Head of caudate nucleus (tissue), 42 donors: ENCODE data around the gene SMAD6.
"Not testable (repeated sequence)": the region's sequence is repeated elsewhere in the genome, so short reads cannot be mapped to it uniquely, and the experiment has no call there.

Experiments used
- DNase-seq, 42 donors: peaks; one replicate each; pipeline versions ENCODE4 v3.0.0 to v3.0.0-alpha.2; 2020 to 2021; ENCODE audit warnings: mixed read lengths in 7 of 42
- intact Hi-C: fragments of 100-400 bp; cut with DNase I; formaldehyde crosslinking; loops from one replicate; pipeline ENCODE4 v1.15.0; 2022

Gene SMAD6

DNA sequence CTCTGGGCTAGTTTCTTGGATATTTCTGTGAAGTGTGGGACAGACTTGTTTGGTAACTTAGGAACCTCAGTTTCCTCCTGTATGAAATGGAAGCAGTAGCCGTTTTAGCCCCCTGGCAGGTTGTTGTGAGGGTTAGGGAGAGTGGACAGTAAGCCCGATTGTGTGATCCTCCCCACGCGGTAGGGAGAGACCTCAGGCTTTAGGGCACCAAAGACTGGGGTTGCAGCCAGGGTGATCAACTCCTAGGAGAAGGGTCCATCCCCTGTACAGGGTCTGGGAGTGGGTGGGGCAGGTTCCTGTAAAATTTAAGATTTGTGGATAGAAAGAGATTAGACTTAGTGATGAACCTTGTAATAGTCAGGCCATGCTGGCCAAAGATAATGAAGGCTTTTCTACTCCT is 120.5 kb downstream of the SMAD6 start:
- peak in 1 of 42 donors; percentile 9 for DNase-seq
- intact Hi-C loops = no loop called here

DNA sequence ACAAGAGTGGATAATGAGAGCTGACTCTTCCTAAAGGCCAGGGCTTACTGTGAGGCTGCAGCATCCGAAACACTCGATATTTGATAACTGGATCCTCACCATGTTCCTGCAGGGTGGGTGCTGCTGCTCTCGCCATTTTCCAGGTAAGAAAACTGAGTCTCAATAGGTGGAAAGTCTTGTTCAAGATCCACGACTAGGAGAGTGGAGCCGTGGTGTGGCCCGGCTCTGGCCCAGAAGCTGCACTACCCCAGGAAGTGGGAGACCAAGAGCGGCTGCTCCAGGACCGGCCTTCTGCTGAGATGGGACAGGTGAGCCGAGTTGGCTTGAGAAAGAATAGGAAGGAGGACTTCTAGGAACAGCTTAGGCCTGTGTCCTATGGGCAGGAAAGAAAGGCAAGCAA is 121.6 kb downstream of the SMAD6 start:
- intact Hi-C loops = no loop called here
- no peak for DNase-seq

DNA sequence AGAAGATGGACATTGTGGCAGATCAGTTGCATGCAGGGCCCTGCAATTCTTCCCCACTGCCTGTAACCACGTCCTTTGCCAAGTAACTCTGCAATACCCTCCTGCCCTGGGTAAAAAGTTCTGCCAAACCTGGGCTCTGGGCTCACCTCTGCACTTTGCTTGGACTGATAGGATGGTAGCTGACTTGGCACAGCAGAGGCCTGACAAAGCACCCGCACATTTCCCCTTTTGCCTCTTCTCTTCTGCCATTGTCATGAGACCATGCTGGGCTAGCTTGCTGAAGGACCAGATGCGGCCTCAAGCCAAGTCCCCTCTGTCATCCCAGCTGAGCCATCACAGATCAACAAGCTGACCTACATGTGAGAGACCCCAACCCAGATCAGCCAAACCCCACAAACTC is 122.4 kb downstream of the SMAD6 start:
- intact Hi-C loops = no loop called here
- peak in 2 of 42 donors; percentile 4 to 15 for DNase-seq

DNA sequence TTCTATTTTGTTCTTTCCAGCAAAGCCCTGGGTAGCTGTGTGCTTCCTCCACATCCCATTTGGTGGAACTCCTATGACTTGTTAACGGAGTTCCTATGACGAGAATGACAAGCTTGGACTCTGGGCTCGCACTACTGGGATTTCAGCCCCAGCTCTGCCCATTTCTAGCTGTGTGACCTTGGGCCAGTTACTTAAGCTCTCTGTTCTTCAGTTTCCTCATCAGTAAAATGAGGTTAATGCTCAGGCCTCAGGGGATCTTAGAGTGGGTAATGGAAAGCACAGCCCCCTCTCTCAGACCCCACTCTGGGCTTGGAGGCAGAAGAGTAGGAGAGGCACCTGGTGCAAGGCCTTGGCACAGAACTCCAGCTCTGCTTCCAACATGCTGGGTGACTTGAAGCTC is 123.1 kb downstream of the SMAD6 start:
- intact Hi-C loops = no loop called here
- DNase-seq = no peak

DNA sequence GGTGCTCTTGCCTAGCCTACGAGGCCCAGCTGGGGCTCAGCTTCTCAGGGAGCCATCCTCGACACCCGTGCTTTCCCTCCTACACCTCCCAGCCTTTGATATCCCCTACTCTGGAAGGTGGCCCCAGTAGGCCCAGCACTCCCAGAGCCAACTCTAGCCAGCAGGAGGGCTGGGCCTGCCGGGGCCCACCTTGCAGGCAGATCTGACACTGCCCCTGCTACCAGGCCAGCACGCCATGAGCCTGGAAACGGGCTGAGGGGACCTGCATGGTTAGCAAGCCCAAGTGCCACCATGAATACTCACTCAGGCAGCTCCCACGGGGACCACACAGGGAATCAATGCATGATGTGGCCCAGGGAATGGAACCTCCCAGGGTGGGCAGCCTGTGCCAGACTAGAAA is 123.7 kb downstream of the SMAD6 start:
- intact Hi-C loops = no loop called here
- DNase-seq = peak in 1 of 42 donors; percentile 13

DNA sequence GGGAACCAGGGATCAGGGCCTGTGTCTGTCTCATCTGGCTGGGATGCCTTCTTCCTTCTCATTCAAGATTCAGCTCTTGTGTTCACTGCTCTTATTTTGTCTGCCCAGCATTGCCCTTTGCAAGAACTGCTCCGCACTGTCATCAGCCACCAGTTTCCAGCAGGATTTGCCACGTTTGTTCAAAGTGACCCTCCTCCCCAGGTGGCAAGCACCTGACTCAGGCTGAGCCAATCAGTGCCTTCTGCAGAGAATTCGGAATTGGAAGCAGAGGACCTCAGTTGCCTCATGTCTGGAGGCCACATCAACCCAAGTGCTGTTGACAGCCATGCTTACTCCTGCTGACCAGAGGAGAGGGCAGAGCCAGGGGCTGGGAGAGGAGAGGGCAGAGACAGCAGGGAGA is 124.5 kb downstream of the SMAD6 start:
- peak in 1 of 42 donors; percentile 10 for DNase-seq
- intact Hi-C loops = no loop called here

DNA sequence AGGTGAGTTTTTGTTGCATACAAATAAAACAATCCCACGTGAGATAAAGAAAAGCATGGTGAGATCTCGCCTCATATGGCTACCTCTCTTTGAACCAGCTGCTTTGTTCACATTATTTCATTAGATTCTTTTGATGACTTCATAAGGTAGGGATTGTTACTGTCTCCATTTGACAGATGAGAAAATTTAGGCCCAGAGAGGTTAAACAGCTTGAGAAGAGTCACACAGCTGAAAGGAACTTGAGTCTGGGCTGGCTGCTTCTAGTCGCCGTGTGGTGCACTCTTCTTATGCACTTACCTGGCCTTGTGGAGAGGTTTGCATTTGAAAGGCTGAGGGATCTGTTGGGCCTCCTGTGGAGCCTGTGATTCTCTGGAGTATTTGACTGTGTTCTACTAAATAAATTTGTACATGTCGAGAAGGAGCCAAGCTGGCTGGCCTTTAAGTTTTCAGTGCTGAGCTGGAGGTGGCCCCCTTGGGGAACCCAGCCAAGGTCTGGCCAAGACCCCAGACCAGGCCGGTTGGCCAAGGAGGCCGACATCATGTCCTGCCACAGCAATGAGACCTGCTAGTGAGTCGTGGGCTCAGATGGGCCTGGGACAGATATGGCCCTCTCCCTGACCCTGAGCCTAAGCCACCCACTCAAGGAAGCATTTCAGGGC is 125.1 kb downstream of the SMAD6 start:
- intact Hi-C loops = no loop called here
- DNase-seq = peak in 1 of 42 donors; percentile 25

DNA sequence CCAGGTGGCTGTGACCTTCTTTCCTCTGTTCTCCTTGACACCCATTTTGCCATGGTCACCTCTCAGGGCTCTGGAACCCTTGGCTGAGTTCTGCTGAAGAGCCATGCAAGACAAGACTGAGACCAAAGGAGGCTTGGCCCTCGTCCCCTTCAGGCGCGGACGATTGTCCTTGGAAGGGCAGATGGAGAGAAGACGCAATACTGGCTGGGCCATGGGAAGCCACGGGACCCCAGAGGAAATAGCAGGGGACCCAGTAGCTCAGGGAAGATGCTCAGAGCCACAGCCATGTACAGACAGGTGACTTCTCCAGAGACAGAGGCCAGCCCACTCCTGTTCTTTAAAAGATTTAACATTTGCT is 125.6 kb downstream of the SMAD6 start:
- intact Hi-C loops = no loop called here
- DNase-seq = no peak

DNA sequence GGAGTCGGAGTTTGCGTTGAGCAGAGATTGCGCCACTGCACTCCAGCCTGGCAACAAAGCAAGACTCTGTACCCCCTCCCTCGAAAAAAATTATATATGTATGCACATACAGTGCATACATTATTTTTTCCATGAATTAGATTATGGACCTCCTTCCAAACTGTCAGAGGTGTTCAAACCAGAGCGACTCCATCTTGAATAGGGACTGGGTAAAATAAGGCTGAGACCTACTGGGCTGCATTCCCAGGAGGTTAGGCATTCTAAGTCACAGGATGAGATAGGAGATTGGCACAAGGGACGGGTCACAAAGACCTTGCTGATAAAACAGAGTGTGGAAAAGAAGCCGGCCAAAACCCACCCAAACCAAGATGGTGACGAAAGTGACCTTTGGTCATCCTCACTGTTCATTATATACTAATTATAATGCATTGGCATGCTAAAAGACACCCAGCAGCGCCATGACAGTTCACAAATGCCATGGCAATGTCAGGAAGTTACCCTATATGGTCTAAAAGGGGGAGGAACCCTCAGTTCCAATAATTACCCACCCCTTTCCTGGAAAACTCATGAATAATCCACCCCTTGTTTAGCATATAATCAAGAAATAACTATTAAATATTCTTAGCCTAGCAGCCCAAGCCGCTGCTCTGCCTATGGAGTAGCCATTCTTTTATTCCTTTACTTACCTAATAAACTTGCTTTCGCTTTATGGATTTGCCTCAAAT is 126.9 kb downstream of the SMAD6 start:
- intact Hi-C loops, DNase-seq: not testable (repeated sequence)

DNA sequence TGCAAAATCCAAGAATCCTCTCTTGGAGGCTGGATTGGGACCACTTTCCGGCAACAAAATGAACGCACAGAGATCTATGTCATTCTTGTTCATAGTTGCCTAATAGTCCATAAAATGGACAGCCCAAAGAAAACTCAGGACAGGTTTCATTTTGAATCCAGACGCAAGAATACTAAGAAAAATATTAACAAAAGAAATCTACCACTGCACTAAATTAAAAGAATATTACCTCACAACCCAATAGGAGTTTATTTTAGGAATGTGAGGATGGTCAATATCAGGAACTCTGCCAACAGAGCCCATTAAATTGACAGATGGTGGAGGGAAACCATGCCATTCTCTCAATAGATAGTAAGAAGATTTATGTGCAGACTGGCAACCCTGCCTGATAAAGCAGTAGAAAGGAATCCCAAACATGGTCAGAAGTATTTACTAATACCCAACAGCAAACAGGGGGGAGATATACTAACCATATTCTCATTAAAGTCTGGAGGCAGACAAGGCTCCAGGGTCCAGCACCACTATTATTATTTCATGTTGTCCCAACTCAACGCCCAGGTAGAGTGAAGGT is 127.6 kb downstream of the SMAD6 start:
- intact Hi-C loops = no loop called here
- no peak for DNase-seq

DNA sequence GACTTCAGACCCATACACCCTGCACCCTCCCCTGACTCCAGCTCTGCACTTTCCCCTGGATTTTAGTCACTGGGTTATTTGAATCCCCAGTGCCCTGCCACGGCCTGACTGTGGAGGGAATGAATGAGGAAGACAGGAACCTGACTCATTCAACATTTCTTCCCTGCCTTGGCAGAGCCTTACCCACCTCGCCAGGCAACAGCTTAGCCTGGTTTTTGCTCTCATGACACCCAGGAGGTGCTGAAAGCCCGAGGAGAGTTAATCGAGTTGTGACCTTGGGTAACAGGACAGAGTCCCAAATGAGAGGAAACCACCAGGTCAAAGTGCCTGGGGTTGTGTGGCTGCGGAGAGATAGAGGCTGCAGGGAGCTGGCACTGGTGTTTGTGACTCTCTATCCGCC is 128.3 kb downstream of the SMAD6 start:
- intact Hi-C loops = no loop called here
- DNase-seq = peak in 1 of 42 donors; percentile 24

DNA sequence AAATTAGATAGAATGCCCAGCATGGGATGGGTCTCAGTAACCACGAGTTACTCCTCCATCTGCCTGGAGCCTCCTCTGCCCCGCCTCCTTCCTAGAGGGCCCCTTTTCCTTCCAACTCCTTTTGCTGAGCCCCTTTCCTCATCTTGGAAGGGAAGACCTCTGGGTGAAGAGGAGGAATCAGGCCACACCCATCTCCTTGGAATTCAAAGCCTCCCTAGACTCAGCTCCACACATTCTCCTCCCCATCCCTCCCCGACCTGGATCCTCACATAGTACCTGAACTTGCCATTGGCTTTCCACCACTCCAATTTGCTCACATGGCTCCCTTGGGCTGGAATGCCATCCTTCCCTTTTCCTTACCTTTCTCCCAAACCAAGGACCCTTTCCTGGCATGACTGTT is 128.8 kb downstream of the SMAD6 start:
- DNase-seq = no peak
- intact Hi-C loops = no loop called here

DNA sequence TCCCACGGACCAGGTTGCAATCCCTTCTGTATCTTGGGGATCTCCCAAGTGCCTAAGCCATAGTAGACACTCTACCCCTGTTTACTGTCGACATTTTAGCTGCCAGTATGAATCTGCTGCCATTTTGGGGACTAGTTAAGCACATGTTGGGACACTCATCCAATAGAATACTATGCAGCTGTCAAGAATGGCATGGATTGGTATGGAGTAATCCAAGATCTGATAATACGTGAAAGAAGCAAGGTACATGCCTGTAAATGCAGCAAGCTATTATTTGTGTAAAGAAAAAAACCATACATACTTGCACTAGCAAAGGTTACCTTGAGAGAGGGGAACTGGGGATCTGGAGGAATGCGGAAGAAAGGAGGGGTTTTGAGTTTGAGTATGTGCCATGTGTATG is 129.3 kb downstream of the SMAD6 start:
- no peak for DNase-seq
- intact Hi-C loops = no loop called here

DNA sequence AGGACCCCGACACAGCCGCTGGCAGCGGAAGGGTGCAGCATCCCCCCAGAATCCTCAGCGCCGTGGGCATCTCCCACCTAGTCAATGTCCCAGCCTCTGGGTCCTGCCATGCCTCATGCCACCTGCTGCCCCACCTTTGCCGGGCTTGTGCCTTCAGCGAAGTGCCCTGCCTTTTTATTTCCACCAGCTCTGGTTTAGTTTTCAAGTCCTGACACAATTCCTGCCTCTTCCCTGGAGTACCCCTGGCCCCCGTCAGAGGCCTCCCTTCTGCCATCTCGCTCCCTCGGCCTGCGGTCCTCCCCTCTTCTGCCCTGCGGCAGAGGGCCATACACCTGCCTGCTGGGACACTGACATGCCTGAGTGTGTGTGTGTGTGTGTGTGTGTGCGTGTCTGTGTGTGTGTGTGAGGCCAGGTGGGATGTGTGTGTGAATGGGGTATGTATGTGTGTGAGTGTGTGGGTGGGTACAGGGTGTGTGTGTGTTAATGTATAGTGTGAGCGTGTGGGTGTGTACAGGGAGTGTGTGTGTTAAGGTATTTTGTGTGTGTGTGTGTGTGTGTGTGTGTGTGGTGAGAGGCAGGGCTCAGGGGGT is 129.9 kb downstream of the SMAD6 start:
- peak in 1 of 42 donors; percentile 7 for DNase-seq
- intact Hi-C loops = no loop called here
